Globus pallidus (tissue), 1 donor: Measurements from ENCODE around the gene PGAP3.
"Not testable (repeated sequence)": the region's sequence is repeated elsewhere in the genome, so short reads cannot be mapped to it uniquely, and the experiment has no call there.

ENCODE experiments used
- DNase-seq: peaks from one replicate; pipeline ENCODE4 v3.0.0-alpha.2; 2015; ENCODE audit warnings: low spot score

Gene PGAP3

GRCh38 chr17:39715375-39716072, 27.7 kb upstream of the PGAP3 start:
- DNase-seq, result no peak

GRCh38 chr17:39714234-39714633, 26.4 kb upstream of the PGAP3 start:
- no peak for DNase-seq

- DNase-seq, result no peak
These were observed 24.0 kb upstream of the PGAP3 start for GRCh38 chr17:39711851-39712250.

GRCh38 chr17:39711071-39711470, 23.2 kb upstream of the PGAP3 start:
- not testable (repeated sequence) for DNase-seq

- no peak for DNase-seq
These were observed 22.4 kb upstream of the PGAP3 start for GRCh38 chr17:39709998-39710964.

- DNase-seq, result no peak
These were observed 21.6 kb upstream of the PGAP3 start for GRCh38 chr17:39709319-39709997.

- no peak for DNase-seq
These were observed 19.1 kb upstream of the PGAP3 start for GRCh38 chr17:39706921-39707337.

- DNase-seq, result no peak
These were observed 18.5 kb upstream of the PGAP3 start for GRCh38 chr17:39706383-39706782.

GRCh38 chr17:39705786-39706348, 18.0 kb upstream of the PGAP3 start:
- DNase-seq, result no peak

GRCh38 chr17:39704821-39705551, 17.1 kb upstream of the PGAP3 start:
- DNase-seq, result no peak

GRCh38 chr17:39703913-39704312, 16.1 kb upstream of the PGAP3 start:
- DNase-seq, result no peak

GRCh38 chr17:39702901-39703893, 15.3 kb upstream of the PGAP3 start:
- DNase-seq, result no peak

- DNase-seq, result no peak
These were observed 14.0 kb upstream of the PGAP3 start for GRCh38 chr17:39701784-39702422.

- no peak for DNase-seq
These were observed 13.3 kb upstream of the PGAP3 start for GRCh38 chr17:39701012-39701783.

- no peak for DNase-seq
These were observed 12.5 kb upstream of the PGAP3 start for GRCh38 chr17:39700148-39700987.

- no peak for DNase-seq
These were observed 11.9 kb upstream of the PGAP3 start, which contains the start of gene ERBB2 for GRCh38 chr17:39699818-39700147. Gene ERBB2 (plus strand): TSS chr17:39700064. CDS start chr17:39700239, 175 bp downstream.

- not testable (repeated sequence) for DNase-seq
These were observed 11.4 kb upstream of the PGAP3 start for GRCh38 chr17:39699157-39699817.
